ENCODE data around the gene RTL5.
"Not testable (repeated sequence)": the region's sequence is repeated elsewhere in the genome, so short reads cannot be mapped to it uniquely, and the experiment has no call there.

Gene RTL5

DNA sequence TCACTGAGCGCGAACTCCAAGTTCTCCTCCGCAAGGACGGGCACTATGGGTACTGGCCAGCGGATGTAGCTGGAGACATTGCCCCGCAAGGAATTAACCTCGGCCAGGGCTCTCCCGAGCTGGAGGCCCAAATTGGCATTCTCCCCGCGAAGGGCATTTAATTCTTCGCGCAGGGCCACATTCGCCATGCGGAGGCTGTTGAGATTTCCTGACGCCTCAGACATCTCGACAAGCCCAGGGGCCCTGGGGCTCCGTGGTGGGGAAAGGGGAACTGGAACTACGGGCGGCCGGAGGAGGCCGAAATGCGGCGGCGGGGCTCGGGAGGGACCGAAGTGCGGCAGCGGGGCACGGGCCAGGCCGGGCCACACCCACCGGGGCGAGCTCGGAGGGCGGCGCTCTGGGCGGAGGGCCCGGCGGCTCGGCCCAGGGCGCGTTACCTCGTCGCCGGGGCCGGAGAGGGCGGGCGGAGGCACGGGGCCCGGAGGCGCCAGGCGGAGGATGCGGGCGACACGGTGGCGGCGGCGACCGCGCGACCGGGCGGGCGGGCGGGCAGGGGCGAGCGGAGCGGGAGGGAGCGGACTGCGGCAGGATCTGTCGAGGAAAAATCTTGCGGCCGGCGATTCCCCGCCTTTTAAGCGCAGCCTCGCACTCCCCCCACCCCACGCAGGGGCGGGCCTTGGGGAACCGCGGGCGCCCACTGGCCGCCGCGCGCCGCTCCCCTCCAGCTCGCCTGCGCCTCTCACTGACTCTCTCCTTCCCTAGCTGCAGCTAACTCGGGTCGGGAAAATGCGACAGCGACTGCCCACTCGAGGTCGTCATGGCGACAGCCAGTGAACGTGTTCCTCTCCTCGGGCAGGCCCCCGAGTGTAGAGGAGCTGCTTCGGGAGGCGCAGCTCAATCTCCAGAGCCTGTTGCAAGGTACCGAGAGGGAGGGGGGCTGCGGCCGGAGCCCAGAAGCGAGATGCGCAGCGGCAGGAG lies at the start of gene RTL5:
TSS of gene RTL5 (minus strand) at position 599 of the 978 bp plus-strand sequence.
- peak; percentile 71 for DNase-seq (ENCODE audit: low spot score)

DNA sequence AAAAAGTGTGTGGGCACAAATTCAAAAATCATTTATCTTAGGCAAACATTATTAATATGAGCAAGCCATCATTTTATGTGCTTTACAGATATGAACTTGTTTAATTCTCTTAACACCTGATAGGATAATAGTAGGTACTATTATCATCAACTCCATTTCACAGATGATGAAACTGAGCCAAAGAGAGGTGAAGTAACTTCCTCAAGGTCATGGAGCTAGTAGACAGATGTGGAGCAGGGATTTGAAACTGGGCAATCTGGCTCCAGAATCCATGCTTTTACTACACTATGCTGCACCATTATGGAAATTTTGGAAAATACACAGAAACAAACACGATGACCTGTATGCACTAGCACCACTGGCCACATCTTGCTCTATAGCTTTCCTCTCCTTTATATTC lies 48.8 kb upstream of the RTL5 start:
- DNase-seq (ENCODE audit: low spot score): no peak

DNA sequence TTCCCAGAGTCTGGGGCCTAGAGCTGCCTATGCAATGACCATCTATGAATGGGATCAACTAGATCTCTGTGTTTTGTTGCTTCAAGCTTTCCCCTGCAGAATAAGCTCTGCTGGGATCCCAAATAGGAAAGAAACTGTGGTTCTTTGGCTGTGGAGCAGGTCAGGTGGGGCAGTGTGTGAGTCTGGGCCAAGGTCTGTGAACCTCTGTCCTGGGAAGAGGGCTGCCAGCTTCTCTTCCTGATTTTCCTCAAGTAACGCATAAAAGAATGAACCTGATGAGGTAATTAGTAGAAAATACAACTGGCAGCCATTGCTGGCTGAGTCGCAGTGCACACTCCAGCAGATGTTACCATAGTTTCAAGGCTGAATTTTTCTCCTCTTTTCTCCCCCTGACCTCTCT lies 45.3 kb upstream of the RTL5 start:
- DNase-seq (ENCODE audit: low spot score): no peak

- not testable (repeated sequence) for DNase-seq (ENCODE audit: low spot score)
Observed at GRCh38 chrX:72176289-72176688, 44.6 kb upstream of the RTL5 start.

GRCh38 chrX:72169008-72169728 lies 37.5 kb upstream of the RTL5 start:
- no peak for DNase-seq (ENCODE audit: low spot score)

- no peak for DNase-seq (ENCODE audit: low spot score)
Observed at GRCh38 chrX:72165551-72165950, 33.8 kb upstream of the RTL5 start.

DNA sequence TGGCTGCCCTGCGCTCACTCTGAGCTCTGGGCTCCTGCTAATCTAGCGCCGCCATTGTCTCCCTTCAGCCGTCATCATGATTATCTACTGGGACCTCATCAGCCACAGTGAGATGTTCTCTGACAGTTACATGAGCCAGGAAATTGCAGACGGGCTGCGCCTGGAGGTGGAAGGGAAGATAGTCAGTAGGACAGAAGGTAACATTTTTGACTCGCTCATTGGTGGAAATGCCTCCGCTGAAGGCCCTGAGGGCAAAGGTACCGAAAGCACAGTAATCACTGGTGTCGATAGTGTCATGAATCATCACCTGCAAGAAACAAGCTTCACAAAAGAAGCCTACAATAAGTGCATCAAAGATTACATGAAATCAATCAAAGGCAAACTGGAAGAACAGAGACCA lies 28.1 kb upstream of the RTL5 start:
- DNase-seq (ENCODE audit: low spot score): no peak

DNA sequence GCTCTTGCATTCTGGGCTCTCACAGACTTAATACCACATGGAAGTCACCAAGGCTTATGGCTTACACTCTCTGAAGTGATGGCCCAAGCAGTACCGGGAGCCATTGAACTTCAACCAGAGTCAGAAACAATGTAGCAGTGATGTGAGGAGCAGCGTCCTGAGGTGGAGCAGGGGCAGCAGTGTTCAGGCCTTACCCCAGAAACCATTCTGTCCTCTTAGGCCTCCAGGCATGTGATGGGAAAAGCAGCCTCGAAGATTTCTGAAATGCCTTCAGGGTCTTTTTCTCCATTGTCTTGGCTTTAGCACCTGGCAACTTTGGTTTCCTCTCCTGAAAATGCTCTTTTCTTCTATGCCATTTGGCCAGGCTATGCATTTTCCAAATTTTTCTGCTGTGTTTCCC lies 27.1 kb upstream of the RTL5 start:
- DNase-seq (ENCODE audit: low spot score): no peak

DNA sequence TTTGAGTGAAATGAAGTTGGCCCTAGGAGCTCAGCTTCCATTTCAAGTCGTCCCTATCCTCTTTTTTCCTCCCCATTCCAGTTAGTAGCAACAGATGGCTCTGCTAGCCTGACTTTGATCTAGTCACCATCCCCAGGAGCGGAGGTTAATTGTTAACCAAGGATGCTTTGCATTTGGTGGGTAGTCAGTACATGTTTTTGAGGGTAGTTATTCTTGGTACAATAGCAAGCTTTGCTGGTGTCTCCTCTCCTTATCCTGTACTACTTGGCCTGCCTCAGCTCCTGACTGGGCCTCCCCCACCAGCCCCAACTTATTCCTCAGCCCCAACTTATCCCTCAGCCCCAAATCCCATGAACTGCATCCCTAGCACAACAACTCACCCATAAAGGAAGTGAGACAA lies 14.8 kb upstream of the RTL5 start:
- no peak for DNase-seq (ENCODE audit: low spot score)

DNA sequence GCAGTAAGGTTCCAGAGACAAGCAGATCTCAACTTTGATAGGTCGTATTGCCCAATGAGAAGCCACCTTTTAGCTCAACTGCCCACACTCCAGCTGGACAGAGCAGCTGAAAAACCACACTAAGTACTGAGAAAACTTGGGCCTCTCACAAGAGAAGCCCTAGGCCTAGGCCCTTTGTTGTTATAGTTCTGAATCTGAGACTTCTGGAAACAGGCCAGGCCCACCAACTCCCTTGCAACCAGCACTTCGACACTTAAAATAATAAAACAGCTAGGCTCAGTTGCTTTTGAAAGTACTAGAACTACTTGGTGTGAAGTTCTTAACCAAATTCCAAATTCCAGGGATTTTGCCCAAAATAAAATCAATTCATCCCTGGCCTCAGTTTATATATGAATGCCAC lies 13.5 kb upstream of the RTL5 start:
- DNase-seq (ENCODE audit: low spot score): no peak

- no peak for DNase-seq (ENCODE audit: low spot score)
Observed at GRCh38 chrX:72143609-72143907, 11.8 kb upstream of the RTL5 start.

DNA sequence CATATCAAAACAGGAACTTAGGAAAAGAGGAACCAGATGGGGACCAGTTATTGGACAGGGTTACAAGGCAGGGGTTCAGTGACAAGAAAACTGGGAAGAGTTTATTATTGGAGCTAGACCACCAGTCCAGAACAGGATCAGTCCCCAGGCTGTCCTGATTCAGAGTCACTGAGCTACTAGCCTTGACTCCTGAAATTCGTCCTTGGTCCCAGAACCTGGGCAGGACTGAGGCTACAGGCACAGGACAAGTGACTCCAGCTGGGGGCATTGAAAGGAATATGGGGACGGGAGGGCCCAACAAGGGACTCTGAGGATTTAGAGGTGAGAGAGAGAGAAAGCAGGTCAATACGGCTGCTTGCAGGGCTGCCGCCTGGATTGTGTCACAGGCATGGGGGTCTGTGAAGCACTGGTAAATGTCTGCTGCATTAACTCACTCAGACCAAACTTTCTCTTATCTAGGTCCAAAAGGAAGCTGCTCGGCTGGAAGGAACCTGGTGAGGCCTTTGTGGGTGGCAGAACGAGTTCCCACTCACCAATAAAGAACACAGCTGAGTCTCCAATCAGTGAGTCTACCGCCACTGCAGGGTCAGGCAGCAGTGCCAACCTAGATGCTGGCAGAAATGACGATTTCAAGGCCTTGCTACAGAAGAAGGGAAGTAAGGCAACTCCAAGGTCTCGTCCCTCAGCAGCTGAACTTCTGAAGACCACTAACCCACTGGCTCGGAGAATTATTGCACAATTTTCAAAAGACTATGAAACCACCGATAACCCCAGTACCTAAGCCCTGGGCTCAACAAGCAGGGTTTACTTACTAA lies 11.3 kb upstream of the RTL5 start:
- DNase-seq (ENCODE audit: low spot score): no peak

DNA sequence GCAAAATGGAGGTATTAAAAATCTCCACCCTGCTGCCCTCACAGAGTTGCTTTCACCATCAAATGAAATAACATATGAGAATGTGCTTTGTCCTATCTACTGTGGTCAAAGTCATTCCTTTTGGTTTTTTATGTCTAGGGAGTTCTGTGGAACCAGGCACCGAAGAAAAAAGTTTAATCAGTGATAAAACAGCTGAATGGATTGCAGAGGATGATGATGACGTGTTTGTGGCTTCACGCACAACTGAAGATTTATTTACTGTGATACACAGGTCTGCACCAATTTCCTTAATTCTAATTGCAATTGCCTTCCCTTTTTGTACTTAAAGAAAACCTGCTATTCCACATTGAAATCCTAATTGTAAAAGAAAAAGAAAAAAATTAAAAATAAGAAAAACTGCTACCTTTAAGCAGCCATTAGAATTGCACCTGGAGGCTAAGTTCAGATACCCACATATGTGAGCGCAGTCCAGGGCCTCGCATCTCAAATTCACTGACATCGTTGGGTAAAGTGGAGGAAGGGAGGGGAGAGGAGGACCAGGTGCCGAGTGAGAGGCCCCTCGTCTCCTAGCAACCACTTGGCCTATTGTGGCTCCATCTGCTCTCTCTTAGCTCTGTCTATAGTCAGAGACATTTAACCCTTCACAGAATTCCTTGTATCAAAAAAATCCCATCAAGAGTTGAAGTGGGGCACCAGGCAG lies 10.5 kb upstream of the RTL5 start:
- peak; percentile 17 for DNase-seq (ENCODE audit: low spot score)

DNA sequence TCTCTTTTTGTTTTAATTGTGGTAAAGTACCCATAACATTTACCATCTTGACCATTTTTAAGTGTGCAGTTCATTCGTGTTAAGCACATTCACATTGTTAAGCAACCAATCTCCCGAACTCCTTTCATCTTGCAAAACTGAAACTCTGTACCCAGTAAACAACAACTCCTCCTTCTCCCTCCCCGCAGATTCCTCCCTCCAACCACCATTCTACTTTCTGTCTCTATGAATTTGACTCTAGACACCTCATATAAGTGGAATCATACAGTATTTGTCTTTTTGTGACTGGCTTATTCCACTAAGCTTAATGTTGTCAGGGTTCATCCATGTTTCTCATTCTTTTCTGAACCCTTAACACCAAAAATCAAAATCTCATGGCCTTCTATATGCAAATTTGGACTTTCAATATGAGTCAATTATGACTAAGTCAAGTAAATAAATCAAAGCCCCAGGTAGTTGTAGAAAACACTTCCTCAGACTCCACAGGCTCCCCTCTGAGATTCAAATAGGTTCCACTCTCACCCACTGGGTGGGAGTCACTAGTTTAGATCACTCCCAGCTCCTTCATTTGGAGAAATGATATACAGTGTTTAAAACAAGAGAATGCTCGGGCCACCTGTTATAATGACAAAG lies 9.8 kb upstream of the RTL5 start:
- DNase-seq (ENCODE audit: low spot score): no peak

- no peak for DNase-seq (ENCODE audit: low spot score)
Observed at GRCh38 chrX:72139538-72139937, 7.8 kb upstream of the RTL5 start.

- DNase-seq (ENCODE audit: low spot score): no peak
Observed at GRCh38 chrX:72137846-72138495, 6.3 kb upstream of the RTL5 start.

DNA sequence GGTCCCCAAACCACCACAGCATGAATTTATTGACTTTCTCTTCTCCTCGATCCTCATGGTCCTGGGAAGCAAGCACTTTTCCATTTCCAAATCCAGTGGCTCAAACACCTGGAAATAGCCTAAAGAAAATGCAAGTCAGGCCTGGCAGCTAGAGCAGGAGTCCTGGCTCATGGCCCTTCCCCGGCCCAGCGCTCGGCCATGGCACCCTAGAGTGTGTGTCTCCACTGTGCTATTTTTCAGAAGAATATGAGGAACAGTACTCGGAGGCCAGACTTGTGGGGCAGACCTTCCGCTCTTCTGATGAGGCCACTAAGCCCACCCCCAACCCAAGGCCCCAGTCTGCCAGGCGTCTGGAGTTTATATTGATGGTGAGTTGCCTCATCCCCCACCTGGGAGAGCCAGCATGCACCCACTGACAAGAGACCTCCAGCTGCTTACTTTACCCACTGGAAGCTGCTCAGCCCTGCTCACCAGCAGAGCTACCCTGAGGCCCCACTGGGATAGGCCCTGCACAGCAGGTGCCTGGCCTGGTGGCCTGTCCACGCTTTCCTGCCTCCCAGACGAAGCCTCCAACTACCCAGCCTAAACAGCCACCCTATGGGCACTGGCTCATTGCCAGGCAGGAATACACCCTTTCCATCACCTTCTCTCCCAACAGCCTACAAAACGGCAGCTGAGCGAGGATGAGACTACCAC lies 2.3 kb upstream of the RTL5 start:
- no peak for DNase-seq (ENCODE audit: low spot score)

GRCh38 chrX:72132456-72132855 lies 741 bp upstream of the RTL5 start:
- no peak for DNase-seq (ENCODE audit: low spot score)

DNA sequence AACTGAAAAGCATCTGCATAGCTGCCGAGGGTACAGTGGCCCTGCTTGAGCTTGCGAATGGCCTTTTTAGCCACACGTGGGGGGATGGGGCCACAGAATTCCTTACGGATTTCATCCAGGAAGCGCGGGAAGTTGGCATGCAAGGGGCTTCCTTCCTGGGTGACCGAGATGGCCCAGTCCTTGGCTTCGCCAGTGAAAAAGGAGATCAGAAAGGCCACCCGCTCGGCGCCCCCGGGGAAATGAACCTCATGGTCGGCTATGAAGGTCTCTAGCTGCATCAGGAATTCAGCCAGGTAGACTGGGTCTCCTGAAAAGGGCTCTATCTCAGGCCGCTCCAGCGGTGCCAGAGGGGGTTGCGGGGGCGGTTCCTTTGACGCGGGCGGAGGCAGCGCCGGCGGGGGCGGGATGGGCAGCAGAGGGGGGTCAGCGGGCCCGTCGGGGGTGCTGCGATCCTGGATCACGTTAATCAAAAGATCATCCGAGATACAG lies 909 bp downstream of the RTL5 start:
- DNase-seq (ENCODE audit: low spot score): peak; percentile 33

DNA sequence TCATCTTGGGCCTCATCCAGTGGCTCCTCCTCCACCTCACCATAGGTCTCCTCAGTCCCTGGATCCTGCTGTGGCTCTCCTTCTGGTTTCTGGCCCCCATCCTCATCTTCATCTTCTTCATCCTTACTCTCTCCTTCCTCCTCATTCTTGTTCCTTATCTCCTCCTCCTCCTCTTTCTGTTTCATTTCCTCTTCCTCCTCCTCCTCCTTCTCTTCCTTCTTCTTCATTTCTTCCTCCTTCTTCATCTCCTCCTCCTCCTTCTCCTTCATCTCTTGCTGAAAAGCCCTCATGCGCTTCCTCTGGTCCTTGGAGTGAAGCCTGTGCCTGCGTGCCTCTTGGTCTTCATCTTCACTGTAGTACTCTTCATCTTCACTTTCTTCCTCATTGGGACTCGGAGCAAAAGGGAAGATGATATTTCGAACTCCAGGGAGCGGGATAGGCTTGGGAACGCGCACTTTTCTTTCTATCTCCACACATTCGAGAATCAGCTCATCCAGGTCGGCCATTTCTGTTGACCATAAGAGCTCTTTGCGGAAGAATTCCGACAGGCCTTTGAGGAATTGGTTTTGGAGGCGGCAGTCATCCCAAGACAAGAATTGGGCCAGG lies 1.5 kb downstream of the RTL5 start:
- no peak for DNase-seq (ENCODE audit: low spot score)

Measured in iPS-NIHi11 (cell line).